ENCODE data around the gene CISTR.
A peak's percentile ranks its signal among the peaks of the same experiment; 100 is the strongest.
"Not testable (repeated sequence)": the region's sequence is repeated elsewhere in the genome, so short reads cannot be mapped to it uniquely, and the experiment has no call there.

The CISTR gene

DNA sequence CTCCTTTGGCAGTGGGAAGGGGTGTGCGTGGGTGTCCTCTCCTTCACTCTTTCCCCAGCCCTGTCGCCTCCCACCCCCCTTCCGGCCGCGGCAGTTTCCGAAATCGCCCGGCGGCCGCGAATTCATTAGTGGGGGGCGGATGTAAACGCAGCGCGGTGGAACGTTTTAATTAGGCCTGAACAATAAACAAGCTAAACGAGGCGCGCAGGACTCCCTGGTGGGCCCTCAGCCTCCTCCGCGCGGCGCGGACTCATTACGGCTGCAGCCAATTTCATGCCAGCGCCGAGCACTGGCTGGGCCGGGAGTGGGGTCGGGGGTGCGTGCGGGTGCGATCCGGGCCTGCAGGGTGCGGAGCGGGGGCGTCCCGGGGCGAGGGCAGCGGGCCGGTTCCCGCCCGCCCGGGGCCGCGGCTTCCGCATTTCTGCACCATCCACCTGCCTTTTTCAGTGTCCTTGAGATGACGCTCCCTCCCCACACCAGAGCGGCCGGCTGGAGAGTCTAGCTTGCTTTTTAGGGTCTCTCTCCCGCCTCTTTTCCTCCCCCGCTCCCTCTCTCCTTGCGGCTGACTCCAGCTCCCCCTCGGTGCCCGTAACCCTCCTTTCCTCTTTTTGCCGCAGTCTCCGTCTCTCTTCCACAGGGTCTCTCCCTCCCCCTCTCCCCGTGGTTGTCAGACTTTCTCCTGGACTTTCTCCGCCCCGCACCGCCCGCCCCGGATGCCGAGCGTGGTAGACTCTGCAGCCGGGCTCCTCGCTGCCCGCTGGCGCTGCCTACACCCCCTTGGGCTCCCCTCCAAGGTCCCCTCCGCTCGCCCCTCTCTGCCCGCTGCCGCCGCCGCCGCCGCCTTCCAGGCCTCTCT is at the start of gene CISTR:
CISTR (minus strand) TSS at position 644 of the 856 bp plus-strand sequence.
- no peak for DNase-seq (ENCODE audit: low read depth)

DNA sequence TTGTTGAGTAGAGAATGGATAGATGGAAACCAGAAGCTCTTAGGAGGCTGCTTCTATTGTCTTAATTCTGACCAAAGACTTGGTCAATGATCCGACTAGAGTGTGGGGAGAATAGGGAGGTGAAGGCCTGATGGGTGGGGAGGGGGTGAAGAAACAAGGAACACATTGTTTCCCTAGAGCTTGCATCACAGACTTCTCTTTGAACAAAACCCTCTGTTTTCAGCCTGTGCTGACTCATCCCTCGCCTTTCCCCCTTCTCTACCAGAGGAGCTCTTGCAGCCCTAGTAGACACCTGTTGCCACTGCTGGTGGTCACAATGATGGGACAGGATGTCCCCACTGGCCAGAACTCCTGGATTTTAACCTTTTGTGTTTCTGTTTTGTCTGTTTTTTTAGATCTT is 46.8 kb upstream of the CISTR start:
- DNase-seq (ENCODE audit: low read depth) = no peak

DNA sequence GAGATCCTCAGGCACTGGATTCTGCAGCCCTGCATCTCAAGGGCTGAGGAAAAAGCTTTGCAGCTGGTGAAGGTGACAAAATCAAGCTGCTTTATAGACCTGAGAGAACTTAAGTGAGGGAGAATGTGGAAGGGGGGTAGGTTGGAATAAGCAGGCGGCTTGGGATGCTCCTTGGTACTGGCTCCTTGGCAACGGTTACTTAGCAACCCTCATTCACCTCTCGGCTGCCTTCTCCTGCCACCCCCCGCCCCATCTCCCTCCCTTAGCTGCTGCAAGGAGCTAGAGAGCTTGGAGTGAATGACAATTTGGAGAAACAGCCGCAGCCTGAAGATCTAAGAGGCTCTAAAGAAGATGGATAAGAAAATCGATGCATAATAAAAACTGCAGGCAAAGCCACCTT is 44.1 kb upstream of the CISTR start:
- no peak for DNase-seq (ENCODE audit: low read depth)

DNA sequence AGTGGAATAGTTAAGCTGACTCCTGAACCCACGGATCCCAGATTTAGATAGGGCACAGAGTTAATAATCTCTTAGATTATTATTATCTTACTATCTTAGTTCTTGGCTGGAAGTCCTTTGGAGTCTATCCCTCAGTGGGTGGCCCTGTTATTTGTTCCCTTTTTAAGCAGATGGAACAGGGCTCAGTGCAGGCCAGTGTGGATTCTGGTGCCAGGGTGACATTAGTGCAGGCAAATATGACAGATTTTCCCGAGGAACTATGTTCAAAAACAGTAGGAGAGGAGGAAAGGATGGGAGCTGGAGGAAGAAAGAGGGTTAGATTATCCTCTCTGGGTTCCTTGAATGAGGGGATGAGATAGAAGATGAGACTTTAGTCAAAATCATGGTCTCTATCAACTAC is 41.4 kb upstream of the CISTR start:
- DNase-seq (ENCODE audit: low read depth) = no peak

DNA sequence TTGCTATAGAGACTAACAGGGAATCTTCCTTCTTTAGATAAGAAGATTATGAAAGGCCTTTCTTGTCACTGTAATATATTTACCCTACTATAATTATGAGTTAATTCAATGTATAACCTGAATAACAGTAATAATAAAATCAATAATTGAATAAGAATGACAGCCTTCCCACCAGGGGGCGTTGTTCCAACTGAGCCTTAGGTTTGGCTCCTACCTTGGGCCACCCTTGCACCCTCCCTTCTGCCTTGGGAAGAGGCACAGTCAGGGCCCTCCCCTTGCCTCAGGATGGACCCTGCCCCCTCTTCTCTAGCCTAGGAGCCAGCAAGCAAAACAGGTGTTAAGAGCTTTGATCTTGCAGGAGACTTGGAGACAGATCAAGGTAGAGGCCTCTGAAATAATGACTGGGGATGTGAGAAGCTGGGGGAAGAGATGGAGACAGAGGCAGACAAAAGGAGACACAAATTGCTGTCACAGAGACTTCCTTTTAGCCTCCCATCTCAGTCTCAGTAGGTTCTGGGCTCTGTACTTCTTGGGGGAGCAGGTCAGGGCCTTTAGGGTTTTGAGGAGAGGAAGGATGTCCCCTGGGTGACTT is 40.1 kb upstream of the CISTR start:
- peak; percentile 4 for DNase-seq (ENCODE audit: low read depth)

DNA sequence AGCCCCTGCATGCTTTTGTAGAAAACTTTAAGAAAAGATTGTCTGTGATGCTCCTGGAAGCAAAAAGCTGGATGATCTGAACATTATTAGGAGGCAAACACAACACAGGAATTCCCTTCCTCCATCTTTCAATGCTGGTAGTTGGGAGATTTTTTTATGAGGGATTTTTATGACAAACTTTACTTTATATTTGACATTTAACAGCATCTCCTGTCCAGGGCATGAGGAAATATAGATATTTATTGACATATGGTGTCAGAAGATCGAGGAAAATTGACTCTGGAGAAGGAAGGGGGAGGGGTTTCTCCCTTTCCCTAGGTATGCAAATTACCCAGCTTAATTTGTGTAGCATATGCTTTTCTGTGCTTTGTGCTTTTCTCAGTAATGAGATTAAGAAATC is 37.8 kb upstream of the CISTR start:
- no peak for DNase-seq (ENCODE audit: low read depth)

DNA sequence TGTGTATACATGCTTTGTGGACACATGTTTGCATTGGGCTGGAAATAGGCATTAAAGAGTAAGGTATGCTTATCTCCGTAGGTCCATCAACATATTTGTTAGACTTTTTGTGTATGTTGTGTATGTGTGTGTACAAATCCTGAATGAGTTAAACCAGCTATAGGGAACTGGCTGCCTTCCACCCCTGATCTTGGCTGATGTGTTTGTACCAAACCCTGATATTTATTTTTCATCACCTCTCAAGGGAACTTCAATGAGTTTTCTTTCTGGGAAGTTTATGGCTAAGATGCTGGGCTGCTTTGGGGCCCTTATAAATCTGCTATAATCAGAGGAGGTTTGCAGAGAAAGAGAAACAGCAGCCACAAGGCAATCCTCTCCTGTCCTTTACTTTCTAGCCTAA is 37.1 kb upstream of the CISTR start:
- no peak for DNase-seq (ENCODE audit: low read depth)

DNA sequence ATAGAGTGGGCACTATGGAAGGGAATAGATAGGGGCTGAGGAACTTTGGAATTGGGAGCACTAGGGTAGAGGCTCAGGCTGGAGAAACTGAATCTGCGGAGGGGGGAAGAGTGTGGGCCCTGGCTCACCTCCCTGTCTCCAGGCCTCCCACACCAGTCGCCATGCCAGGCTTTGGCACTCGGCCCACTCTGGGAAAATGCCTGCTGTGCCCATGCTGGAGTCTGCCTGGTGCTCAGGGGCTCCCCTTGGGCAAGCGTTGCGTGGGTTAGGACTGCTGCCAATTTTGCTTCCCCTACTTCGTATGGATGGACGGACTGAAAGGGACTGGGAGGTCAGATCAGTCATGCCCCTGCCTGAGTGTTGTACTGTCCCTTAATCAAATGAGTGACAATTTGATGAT is 34.6 kb upstream of the CISTR start:
- no peak for DNase-seq (ENCODE audit: low read depth)

DNA sequence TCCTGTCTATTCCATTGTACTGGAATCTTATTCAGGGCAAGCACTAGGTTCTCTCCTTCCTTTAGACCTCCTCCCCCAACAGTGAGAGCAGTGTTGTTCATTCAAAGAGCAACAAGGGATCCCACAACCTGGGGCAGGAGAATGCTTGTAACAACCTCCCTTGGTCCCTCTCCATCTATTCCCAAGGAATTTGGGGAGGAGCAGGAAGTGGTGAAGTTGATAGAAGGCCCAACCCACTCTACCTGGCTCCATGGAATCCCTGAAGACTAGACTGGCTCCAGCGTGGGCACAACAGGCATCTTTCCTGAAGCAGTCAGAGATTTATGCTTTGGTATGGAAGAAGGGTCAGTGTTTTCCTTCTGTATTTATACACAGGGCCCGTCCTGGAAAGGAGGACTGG is 33.4 kb upstream of the CISTR start:
- DNase-seq (ENCODE audit: low read depth) = no peak

DNA sequence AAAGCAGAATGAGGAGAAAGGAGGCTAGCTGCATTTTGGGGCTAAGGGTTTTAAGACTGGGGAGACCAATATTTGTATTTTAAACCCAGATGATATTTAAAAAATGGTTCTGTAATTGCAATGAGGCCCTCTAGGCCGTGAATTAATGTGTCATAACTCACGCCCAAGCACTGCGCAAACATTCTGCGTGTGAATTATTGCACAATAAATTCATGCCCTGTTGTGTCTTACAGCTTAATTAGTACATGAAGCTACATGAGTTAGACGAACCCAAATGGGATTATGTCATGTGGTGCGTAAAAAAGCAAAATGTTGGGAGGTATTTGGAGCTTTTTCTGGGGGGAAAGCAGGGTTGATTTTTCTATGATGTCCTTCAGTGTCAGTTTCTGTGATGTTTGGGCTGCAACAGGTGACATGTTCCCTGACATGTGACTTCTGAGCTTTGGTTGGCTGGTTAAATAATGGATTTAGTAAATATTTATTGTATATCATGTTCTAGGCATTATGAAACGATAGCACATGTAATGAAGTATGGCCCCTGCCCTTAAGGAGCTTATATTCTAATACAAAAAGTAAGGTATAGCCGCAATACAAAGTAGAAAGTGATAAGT is 30.4 kb upstream of the CISTR start:
- DNase-seq (ENCODE audit: low read depth) = no peak

DNA sequence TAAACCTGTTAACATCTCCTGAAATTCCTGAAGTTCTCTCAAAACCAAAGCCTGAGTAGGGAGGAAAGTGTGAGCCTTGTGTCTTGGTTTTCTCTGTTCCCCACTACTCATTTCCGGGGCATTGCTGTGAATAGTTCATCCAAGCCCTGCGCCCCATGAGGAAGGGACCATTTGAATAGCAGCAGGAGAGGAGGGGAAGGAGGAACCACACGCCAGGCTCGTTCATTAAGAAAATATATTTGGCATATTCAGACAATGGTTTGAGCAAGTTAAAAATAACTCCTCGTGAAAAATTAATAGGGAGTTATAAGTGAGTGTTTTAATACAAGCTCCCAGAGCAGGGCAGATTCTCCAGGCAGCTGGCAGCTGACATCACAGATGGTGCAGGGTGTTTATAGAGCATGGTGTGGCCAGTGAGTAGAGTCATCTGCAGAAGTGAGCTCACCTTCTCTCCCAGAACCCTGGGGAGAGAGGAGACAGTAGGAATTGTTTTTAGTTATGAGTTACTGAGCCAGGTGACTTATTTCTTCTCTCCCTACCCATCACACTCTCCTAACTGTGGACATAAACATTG is 29.5 kb upstream of the CISTR start:
- DNase-seq (ENCODE audit: low read depth) = no peak

DNA sequence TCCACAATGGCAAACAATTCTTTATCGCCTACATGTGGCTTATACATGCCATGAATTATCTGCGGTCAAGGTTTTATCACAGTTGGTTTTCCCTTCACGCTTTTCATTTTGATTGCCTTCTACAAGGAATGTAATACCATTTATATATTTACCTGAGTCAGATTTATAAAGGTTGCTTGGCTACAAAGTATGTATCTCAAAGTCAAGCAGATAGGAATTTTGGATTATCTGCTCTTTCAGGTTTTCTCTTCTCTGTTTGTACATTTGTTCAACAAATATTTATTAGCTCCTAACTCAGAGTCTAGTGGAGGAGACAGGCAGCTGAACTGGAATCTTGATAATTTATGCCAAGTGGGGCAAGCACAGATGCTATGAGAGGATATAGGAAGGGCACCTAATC is 28.5 kb upstream of the CISTR start:
- no peak for DNase-seq (ENCODE audit: low read depth)

DNA sequence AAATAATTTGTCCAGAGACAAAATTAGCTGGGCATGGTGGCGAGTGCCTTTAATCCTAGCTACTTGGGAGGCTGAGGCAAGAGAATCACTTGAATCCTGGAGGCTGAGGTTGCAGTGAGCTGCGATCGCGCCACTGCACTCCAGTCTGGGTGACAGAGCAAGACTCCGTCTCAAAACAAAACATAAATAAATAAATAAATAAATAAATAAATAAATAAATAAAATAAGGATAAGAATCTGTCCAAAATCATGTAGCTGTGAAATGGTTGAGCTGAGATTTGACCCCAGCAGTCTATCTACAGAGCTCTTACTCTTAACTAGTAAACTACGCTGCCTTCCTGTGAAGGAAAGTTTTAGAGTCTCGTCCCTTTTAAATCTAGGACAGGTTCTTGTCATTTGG is 27.9 kb upstream of the CISTR start:
- DNase-seq (ENCODE audit: low read depth) = not testable (repeated sequence)

DNA sequence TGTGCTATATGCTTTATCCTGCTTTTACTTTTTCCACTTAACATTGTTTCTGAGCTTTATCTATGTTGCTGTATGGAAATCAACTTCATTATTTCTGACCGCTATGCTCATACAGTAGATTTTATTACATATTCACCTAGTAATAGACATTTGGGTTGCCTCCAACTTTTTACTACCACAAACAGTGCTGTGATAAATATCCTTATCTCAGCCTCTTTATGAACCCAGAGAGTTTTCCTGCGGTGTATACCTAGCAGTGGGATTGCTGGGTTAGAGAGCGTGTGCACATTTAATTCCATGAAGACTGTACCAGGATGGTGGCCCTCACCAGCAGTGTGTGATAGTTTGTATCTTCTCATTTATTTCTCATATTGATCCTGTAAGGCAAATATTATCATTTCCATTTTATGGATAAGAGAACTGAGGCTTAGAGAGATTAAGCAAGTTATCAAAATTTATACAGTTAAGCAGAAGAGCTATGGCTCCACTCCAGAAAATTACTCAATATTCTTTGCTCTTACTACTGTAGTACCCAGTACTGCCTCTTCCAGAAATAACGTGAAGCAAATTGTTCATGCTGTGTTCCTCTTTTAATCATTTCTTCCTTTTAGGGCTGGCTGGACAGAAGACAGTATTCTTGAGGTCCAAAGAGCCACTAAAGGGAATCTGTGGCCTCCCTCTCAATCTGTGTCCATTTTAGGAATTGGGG is 26.3 kb upstream of the CISTR start:
- no peak for DNase-seq (ENCODE audit: low read depth)

DNA sequence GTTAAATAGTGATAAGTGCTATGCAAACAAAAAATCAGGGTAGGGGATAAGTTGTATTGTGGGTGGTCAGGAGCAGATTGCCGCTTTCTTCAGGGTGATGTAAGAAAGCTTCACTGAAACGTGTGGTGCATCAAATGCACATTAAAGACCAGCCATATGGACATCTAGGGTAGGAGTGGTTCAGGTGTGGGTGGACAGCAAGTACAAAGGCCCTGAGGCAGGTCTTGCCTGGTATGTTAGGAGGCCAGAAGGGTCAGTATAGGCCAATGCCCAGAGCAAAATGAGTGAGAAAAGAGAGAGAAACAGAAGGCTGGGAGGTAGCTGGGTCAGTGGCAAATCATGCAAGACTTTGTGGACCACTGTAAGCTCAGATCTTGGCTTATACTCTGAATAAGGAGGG is 25.6 kb upstream of the CISTR start:
- no peak for DNase-seq (ENCODE audit: low read depth)

DNA sequence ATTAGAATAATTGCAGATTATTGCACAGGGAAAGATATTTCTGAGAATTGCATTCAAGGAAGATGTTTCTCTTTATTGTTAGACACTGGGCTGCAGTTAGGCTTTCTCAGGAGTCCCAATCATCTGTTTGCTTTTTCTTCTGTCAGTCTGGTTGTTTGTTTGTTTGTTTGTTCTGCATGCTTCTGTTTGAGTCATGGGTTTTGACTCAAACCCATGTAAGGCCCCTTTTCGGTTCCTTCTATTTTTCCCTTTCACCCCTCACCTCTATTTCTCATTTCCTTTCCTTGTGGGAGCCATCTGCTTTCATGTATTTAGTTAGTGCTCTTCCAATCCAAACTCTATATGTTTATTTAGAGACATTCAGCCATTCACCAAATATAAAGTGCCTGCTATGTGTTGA is 25.1 kb upstream of the CISTR start:
- DNase-seq (ENCODE audit: low read depth) = no peak

DNA sequence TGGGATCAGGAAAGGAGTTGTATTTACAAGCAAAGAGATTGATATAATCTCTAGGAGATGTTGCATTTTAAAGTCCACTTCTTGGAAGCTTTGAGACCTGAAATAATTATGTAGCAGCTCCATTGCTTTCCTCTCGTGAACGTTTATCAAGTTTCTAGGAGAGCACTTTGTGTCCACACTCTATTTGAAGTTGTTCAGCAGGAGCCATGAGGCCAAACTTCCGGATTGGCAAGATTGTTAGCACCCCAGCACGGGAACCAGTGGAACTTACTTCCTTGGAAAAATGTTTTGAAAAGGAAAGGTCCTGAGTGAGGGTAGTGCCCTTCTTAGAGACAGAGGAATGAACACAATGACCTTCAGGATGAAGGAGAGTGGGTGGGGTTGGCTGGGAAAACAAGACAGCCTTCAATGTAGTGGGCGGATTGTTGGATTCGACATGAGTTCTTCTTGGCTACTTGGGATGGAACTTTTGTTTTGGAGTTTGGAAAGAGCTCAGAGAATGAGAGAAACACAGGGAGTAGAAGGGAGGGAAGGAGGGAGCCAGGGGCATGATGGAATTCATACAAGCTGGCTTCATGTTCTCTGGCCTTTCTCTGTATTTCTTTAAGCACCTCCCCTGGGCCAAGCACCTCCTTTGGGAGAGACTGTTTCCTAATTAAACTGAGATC is 23.8 kb upstream of the CISTR start:
- DNase-seq (ENCODE audit: low read depth) = no peak

DNA sequence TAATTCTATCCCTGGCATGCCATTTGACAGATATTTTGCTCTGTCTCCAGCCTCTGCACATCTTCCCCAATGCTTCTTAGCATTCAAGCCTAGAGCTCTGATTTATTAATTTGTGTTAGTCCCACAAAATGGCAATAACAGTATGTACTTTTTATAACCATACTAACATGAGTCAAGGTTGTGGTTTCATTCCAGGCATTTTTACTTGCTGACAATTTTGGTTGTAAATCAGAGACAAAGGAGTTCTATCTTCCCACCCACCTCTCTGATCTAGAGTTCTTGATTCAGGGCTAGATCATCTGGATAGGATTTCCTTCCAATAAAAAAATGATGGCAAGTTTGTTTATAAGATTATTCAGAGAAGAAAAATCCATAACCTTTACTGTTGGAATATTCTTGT is 18.5 kb upstream of the CISTR start:
- no peak for DNase-seq (ENCODE audit: low read depth)

DNA sequence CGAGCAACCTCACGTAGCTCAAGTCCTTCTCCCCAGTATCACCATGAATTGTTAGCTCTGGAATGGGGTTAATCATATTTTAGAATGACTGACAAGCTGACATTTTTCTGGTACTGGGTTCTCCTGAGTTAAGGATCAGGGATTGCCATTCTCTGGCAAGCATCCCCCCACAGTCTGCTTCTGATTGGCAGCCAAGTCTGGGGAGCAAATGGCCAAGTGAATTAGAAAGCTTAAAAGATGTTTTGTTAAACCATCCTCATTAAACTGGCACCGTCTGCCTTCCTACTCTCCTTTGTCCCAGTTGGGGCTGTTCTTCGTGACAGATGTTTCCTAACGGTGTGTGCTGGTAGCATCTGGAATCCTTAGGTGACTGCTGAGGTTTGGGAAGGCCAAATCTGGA is 17.2 kb upstream of the CISTR start:
- no peak for DNase-seq (ENCODE audit: low read depth)

DNA sequence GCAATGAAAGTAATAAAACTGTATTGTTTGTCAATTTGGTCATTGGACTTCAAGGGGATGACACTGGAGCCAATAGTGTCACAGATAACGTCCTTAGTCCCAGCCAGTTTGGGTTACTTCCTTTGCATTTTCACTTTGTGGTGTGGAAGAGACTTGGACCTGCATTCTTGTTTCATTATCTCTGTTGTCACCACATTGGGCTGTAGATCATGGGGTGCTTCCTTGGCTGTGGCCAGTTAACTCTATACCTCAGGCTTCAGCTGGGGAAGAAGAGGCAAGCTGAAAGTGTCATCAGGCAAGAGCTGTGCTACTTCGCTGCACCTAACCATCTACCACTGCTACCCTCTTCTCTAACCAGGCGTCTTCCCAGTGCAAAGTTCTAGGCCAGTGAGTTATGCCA is 15.1 kb upstream of the CISTR start:
- no peak for DNase-seq (ENCODE audit: low read depth)

DNA sequence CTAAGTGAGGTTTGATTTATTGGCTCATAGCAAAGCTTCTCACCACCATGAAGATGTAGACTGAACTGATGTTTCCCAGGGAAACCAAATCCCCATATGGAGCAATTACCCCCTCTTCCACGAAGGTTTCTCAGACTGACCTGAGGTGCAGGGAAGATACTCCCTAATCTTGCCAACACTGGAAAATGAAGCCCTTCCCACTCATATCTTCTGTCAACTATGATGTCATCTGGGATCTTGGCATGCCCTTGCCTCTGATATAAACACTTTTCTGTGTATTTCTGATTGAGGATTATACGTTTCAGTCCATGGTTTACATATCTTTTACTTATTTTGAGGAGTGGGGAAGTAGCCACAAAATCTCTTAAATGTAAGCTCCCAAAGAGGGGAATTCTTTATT is 14.1 kb upstream of the CISTR start:
- no peak for DNase-seq (ENCODE audit: low read depth)

DNA sequence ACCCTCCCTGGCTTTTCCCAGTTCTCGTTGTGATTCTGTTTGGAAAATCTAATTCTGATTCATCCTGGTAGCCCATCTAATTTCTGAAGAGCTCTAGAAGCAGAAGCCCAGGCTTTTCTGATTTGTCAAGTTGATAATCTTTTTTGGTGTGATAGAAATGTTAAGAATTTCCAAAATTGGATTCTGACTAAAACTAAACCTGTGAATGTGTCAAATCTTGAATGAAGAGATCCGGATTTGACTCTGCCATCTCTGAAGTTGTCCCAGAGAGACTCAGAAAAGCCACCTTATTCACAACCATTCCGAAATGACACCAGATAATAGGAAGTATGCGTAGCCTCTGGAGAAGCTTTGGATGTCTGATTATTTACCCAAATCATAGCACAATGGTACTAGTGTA is 12.8 kb upstream of the CISTR start:
- DNase-seq (ENCODE audit: low read depth) = no peak

Measured in stimulated activated CD4-positive, alpha-beta T cell treated with anti-CD3 and anti-CD28 coated beads, Interleukin-2, amount 100 ng/mL, for 4 hours (primary cell).